Measurements from ENCODE around the gene PPP2R2C.

Gene PPP2R2C

DNA sequence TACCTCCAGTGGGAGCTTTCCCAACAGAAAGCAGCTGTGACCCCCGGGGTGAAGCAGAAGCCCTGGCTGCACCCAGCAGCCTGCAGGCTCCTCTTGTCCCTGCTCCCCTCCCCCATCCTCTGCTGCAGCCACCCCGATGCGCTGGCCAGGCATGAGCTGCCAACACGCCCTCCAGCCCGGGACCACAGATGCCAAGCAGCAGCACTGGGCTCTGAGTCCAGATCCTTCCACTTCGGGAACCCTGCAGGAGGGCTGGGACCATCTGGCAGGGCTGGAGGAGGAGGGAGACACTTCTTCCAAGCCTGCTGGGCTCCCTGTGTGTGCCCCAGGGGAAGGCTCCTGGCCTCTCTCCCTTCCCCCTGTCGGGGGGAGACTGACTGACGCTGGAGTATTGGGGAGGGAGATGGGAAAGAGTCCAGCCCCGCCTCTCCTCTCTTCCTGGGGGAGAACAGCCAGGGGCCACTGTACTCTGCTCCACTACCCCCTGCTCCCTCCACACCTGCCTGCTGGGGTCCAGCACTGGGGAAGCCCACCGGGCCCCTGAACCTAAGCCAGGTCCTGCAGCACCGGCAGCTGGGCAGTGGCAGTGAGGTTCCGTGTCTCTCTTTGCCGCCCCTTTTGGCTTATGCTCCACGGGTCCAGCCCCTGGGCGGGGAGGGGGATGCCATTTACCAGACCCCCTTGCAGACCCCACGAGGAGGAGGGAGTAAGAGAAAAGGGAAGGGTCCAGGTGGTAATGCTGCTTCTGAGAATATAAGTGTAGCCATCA lies 55.7 kb downstream of the PPP2R2C start:
- no peak for DNase-seq (ENCODE audit: low spot score)
- Histone ChIP-seq H3K4me3 (ENCODE audit: severe bottlenecking) (no peak overlapping the region), H3K27me3 (ENCODE audit: insufficient read depth, poor library complexity, severe bottlenecking) (no peaks in the 10 kb centered on the region), H3K9me3 (ENCODE audit: severe bottlenecking) (no peaks in the 10 kb centered on the region), H3K27ac (ENCODE audit: poor library complexity, severe bottlenecking) (no peak overlapping the region), H3K36me3 (ENCODE audit: low read depth) (no peaks in the 10 kb centered on the region), H3K4me1 (ENCODE audit: insufficient read depth, poor library complexity, severe bottlenecking) (no peaks in the 10 kb centered on the region)
- ATAC-seq (ENCODE audit: low read depth), result no peak
- TF ChIP-seq, protein P1, sequence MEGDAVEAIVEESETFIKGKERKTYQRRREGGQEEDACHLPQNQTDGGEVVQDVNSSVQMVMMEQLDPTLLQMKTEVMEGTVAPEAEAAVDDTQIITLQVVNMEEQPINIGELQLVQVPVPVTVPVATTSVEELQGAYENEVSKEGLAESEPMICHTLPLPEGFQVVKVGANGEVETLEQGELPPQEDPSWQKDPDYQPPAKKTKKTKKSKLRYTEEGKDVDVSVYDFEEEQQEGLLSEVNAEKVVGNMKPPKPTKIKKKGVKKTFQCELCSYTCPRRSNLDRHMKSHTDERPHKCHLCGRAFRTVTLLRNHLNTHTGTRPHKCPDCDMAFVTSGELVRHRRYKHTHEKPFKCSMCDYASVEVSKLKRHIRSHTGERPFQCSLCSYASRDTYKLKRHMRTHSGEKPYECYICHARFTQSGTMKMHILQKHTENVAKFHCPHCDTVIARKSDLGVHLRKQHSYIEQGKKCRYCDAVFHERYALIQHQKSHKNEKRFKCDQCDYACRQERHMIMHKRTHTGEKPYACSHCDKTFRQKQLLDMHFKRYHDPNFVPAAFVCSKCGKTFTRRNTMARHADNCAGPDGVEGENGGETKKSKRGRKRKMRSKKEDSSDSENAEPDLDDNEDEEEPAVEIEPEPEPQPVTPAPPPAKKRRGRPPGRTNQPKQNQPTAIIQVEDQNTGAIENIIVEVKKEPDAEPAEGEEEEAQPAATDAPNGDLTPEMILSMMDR (IDR thresholded peaks at IDR 0.05; ENCODE audit: poor library complexity, severe bottlenecking), result no peak

DNA sequence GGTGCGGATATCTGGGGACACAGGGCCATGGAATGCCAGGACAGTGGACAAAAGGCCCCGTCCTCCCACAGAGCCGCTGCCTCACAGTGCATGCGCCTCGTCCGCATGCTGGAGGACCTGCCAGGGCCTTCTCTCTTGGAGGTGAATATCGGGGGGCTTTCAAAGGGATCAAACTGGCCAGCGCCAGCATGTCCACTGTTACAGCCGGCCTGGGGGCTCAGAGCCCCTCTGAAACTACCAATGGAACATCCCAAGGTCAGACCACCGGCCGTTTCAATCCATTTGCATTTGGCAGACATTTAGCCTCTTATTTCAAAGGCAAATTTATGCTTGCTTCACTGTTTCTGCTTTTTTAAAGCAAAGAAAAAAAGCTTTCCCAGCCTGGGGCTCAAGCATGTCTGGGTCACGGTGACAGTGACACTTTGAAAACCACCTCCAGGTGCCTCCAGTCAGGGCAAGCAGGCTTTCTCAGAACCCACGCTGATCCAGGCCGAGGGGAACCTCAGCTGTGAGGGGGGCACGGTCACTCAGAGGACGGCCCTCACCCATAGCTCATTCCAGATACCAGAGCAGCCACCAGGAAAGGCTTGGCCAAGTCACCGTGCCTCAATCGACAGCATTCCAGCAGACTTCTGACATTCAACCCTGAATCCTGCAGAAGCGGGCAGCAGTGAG lies 57.2 kb downstream of the PPP2R2C start:
- ATAC-seq (ENCODE audit: low read depth), result no peak
- no peaks in the 10 kb centered on the region for H3K27me3 ChIP-seq (ENCODE audit: insufficient read depth, poor library complexity, severe bottlenecking)
- H3K9me3 ChIP-seq (ENCODE audit: severe bottlenecking), result no peaks in the 10 kb centered on the region
- H3K27ac ChIP-seq (ENCODE audit: poor library complexity, severe bottlenecking), result no peak overlapping the region
- H3K4me1 ChIP-seq (ENCODE audit: insufficient read depth, poor library complexity, severe bottlenecking), result no peaks in the 10 kb centered on the region
- TF ChIP-seq, protein P1 (IDR thresholded peaks at IDR 0.05; ENCODE audit: poor library complexity, severe bottlenecking), result no peak
- H3K36me3 ChIP-seq (ENCODE audit: low read depth), result no peaks in the 10 kb centered on the region
- H3K4me3 ChIP-seq (ENCODE audit: severe bottlenecking), result no peak overlapping the region
- no peak for DNase-seq (ENCODE audit: low spot score)

DNA sequence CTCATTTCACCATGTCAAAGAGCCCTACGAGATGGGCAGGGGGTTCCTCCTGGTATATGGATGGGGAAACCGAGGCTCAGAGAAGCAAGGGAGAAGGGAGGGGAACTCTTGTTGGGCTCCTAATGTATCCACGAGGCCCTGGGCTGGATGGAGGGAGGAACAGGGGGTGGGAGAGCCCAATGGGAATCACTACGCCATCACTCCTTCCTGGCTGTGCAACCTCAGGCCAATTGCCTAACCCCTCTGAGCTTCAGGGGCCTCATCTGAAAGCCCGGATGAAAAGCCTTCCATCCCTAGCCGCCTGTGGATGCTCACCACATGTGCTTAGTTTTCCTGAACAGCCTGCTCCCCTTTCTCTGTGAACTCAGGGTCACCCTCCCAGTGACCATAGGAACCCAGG lies 57.8 kb downstream of the PPP2R2C start:
- Histone ChIP-seq H3K27ac (ENCODE audit: poor library complexity, severe bottlenecking) (no peak overlapping the region), H3K4me3 (ENCODE audit: severe bottlenecking) (no peak overlapping the region), H3K9me3 (ENCODE audit: severe bottlenecking) (no peaks in the 10 kb centered on the region), H3K36me3 (ENCODE audit: low read depth) (no peaks in the 10 kb centered on the region), H3K27me3 (ENCODE audit: insufficient read depth, poor library complexity, severe bottlenecking) (no peaks in the 10 kb centered on the region), H3K4me1 (ENCODE audit: insufficient read depth, poor library complexity, severe bottlenecking) (no peaks in the 10 kb centered on the region)
- DNase-seq (ENCODE audit: low spot score) (no peak), ATAC-seq (ENCODE audit: low read depth) (no peak)
- TF ChIP-seq, protein P1 (IDR thresholded peaks at IDR 0.05; ENCODE audit: poor library complexity, severe bottlenecking), result no peak

- Histone ChIP-seq H3K4me1 (ENCODE audit: insufficient read depth, poor library complexity, severe bottlenecking) (no peaks in the 10 kb centered on the region), H3K4me3 (ENCODE audit: severe bottlenecking) (no peak overlapping the region), H3K27me3 (ENCODE audit: insufficient read depth, poor library complexity, severe bottlenecking) (no peaks in the 10 kb centered on the region), H3K36me3 (ENCODE audit: low read depth) (no peaks in the 10 kb centered on the region), H3K9me3 (ENCODE audit: severe bottlenecking) (no peaks in the 10 kb centered on the region), H3K27ac (ENCODE audit: poor library complexity, severe bottlenecking) (no peak overlapping the region)
- DNase-seq (ENCODE audit: low spot score) (no peak), ATAC-seq (ENCODE audit: low read depth) (no peak)
- TF ChIP-seq, protein P1 (IDR thresholded peaks at IDR 0.05; ENCODE audit: poor library complexity, severe bottlenecking), result no peak
Measured at GRCh38 chr4:6410664-6411063, 61.8 kb downstream of the PPP2R2C start.

- TF ChIP-seq, protein P1 (IDR thresholded peaks at IDR 0.05; ENCODE audit: poor library complexity, severe bottlenecking), result no peak
- no peak overlapping the region for H3K27ac ChIP-seq (ENCODE audit: poor library complexity, severe bottlenecking)
- no peak overlapping the region for H3K4me3 ChIP-seq (ENCODE audit: severe bottlenecking)
- H3K36me3 ChIP-seq (ENCODE audit: low read depth), result no peaks in the 10 kb centered on the region
- H3K27me3 ChIP-seq (ENCODE audit: insufficient read depth, poor library complexity, severe bottlenecking), result no peaks in the 10 kb centered on the region
- DNase-seq (ENCODE audit: low spot score) (no peak), ATAC-seq (ENCODE audit: low read depth) (no peak)
- H3K4me1 ChIP-seq (ENCODE audit: insufficient read depth, poor library complexity, severe bottlenecking), result no peaks in the 10 kb centered on the region
- H3K9me3 ChIP-seq (ENCODE audit: severe bottlenecking), result no peaks in the 10 kb centered on the region
Measured at GRCh38 chr4:6410068-6410467, 62.3 kb downstream of the PPP2R2C start.
